CD14-positive monocyte (primary cell): Measurements from ENCODE around the gene RNF225. TPM values are rescaled to one million over a fixed set of nuclear protein-coding genes. Genes with fewer than 3 reads are reported as not detected.

Experiments
- DNase-seq, 3 donors: peaks; one replicate each; pipeline ENCODE4 v3.0.0-alpha.2; 2011 to 2022
- H2AFZ ChIP-seq: 2 replicates; pipeline ENCODE4 v1.6.0; 2012; ENCODE audit warnings: mild to moderate bottlenecking, low read depth, low read length, inconsistent platforms; ENCODE audit not compliant: insufficient read depth, poor library complexity, severe bottlenecking
- H3K27ac ChIP-seq, 2 donors: 1 replicate in 1 of 2; 2 replicates in 1 of 2; pipeline ENCODE4 v1.5.1; 2012 to 2013; ENCODE audit warnings: low read length in 2 of 2, control low read depth in 1 of 2, inconsistent platforms in 1 of 2, low read depth in 1 of 2, mild to moderate bottlenecking in 1 of 2
- H3K27me3 ChIP-seq, 2 donors: one replicate each; pipeline versions ENCODE4 v1.6.0 to v1.6.1; 2011 to 2013; ENCODE audit warnings: low read length in 2 of 2; ENCODE audit not compliant: control insufficient read depth in 2 of 2, insufficient read depth in 2 of 2
- H3K36me3 ChIP-seq, 2 donors: replicated peaks in 1 of 2; 1 replicate in 1 of 2; 2 replicates in 1 of 2; pipeline versions ENCODE4 v1.5.1 to v1.6.1; 2012 to 2013; ENCODE audit warnings: low read length in 2 of 2, control low read depth in 1 of 2, inconsistent platforms in 1 of 2, mild to moderate bottlenecking in 1 of 2; ENCODE audit not compliant: insufficient read depth in 2 of 2, control insufficient read depth in 1 of 2
- H3K4me1 ChIP-seq, 2 donors: 1 replicate in 1 of 2; 2 replicates in 1 of 2; pipeline versions ENCODE4 v1.5.1 to v1.6.1; 2012 to 2013; ENCODE audit warnings: low read length in 2 of 2, control low read depth in 1 of 2, inconsistent platforms in 1 of 2, mild to moderate bottlenecking in 1 of 2, moderate library complexity in 1 of 2; ENCODE audit not compliant: insufficient read depth in 2 of 2, control insufficient read depth in 1 of 2
- H3K4me2 ChIP-seq: replicated peaks from 2 replicates; pipeline ENCODE3; 2012; ENCODE audit warnings: low read length, moderate library complexity, mild to moderate bottlenecking; ENCODE audit not compliant: poor library complexity, severe bottlenecking; ENCODE audit errors: extremely low read depth
- H3K4me3 ChIP-seq, 3 experiments: fragments of 200-600 bp in 1 of 3; sonication (generic) in 1 of 3; replicated peaks in 1 of 3; 1 replicate in 2 of 3; 2 replicates in 1 of 3; pipeline ENCODE4 v1.5.1; 2011 to 2013; ENCODE audit warnings: low read length in 3 of 3, mild to moderate bottlenecking in 3 of 3, control low read depth in 2 of 3, low read depth in 2 of 3, inconsistent platforms in 1 of 3, moderate library complexity in 1 of 3
- H3K79me2 ChIP-seq: 2 replicates; pipeline ENCODE4 v1.6.0; 2012; ENCODE audit warnings: mild to moderate bottlenecking, control low read depth, inconsistent platforms, low read length, moderate library complexity; ENCODE audit not compliant: insufficient read depth
- H3K9ac ChIP-seq: 2 replicates; pipeline ENCODE4 v1.6.0; 2017; ENCODE audit warnings: low read length, mild to moderate bottlenecking; ENCODE audit not compliant: insufficient read depth, poor library complexity, severe bottlenecking
- H3K9me3 ChIP-seq, 2 donors: replicated peaks in 1 of 2; 1 replicate in 1 of 2; 2 replicates in 1 of 2; pipeline versions ENCODE4 v1.5.1 to v1.6.1; 2012 to 2013; ENCODE audit warnings: low read length in 2 of 2, control low read depth in 1 of 2; ENCODE audit not compliant: control insufficient read depth in 1 of 2, insufficient read depth in 1 of 2
- H4K20me1 ChIP-seq: 2 replicates; pipeline ENCODE4 v1.6.0; 2012; ENCODE audit warnings: mild to moderate bottlenecking, low read length, control low read depth, moderate library complexity; ENCODE audit not compliant: insufficient read depth
- H3K27ac Mint-ChIP-seq, 7 donors: one replicate each; pipeline ENCODE4 v1.8.0; 2020; ENCODE audit warnings: mild to moderate bottlenecking in 7 of 7, mixed read lengths in 7 of 7, moderate library complexity in 6 of 7, inconsistent platforms in 2 of 7
- H3K27me3 Mint-ChIP-seq, 3 donors: one replicate each; pipeline ENCODE4 v1.8.0; 2021 to 2022; ENCODE audit warnings: low read depth in 3 of 3, mild to moderate bottlenecking in 3 of 3, mixed read lengths in 3 of 3, moderate library complexity in 3 of 3, inconsistent platforms in 1 of 3
- H3K36me3 Mint-ChIP-seq, 2 donors: one replicate each; pipeline ENCODE4 v1.8.0; 2020; ENCODE audit warnings: mixed read lengths in 2 of 2, inconsistent platforms in 1 of 2, mild to moderate bottlenecking in 1 of 2
- H3K4me1 Mint-ChIP-seq: one replicate; pipeline ENCODE4 v1.8.0; 2020; ENCODE audit warnings: mild to moderate bottlenecking, mixed read lengths
- H3K4me3 Mint-ChIP-seq, 2 donors: one replicate each; pipeline ENCODE4 v1.8.0; 2020; ENCODE audit warnings: mild to moderate bottlenecking in 2 of 2, mixed read lengths in 2 of 2, moderate library complexity in 1 of 2
- H3K9me3 Mint-ChIP-seq, 7 donors: one replicate each; pipeline ENCODE4 v1.8.0; 2020 to 2022; ENCODE audit warnings: mixed read lengths in 7 of 7, mild to moderate bottlenecking in 6 of 7, moderate library complexity in 6 of 7, inconsistent platforms in 2 of 7
- CTCF ChIP-seq: fragments of 200-600 bp; IDR thresholded peaks from one replicate; pipeline ENCODE4 v1.8.0; 2022; ENCODE audit warnings: antibody characterized with exemption, mild to moderate bottlenecking
- WGBS: methylation state at CpG from one replicate; pipeline ENCODE4 v1.1.5; 2013; ENCODE audit warnings: missing lambda C conversion rate; ENCODE audit not compliant: insufficient coverage; 5-methylcytosine and 5-hydroxymethylcytosine counted together
- intact Hi-C, 2 donors: fragments of 100-400 bp; cut with micrococcal nuclease; formaldehyde crosslinking; loops; one replicate each; pipeline versions ENCODE4 v1.15.0 to v1.15.1; 2023
- polyA plus RNA-seq, 3 donors: library from polyadenylated mRNA; depleted of rRNA in 1 of 3; unstranded in 2 of 3; stranded (reverse) in 1 of 3; fragments of 300-500 nt in 2 of 3; fragments of >200 nt in 1 of 3; fragmentation: Illumina TruSeq in 2 of 3; gene quantifications; 1 replicate in 2 of 3; 2 replicates in 1 of 3; pipeline ENCODE4 v1.2.3, GENCODE V29; 2012 to 2021

RNF225 gene
- polyA plus RNA-seq, 3 donors: not detected

- Mint-ChIP-seq H3K36me3 (peaks cover 3 to 6% of the 10 kb centered on the region in 2 donors), H3K27me3 (peaks cover 0 to 2% (median 0%) of the 10 kb centered on the region in 3 donors), H3K4me1 (peaks cover 40% of the 10 kb centered on the region), H3K27ac (no peak overlapping the region), H3K9me3 (peaks cover 0 to 3% (median 0%) of the 10 kb centered on the region in 7 donors), H3K4me3 (no peak overlapping the region)
- H4K20me1 ChIP-seq: no peaks in the 10 kb centered on the region
- H3K4me3 ChIP-seq: no peak overlapping the region
- whole genome bisulfite sequencing: 75% methylated on average over 2 of the region's 6 CpGs
- H3K27me3 ChIP-seq: no peaks in the 10 kb centered on the region
- H3K9me3 ChIP-seq: no peaks in the 10 kb centered on the region
- peaks cover 44 to 52% of the 10 kb centered on the region in 2 donors for H3K4me1 ChIP-seq
- H3K4me2 ChIP-seq: no peak overlapping the region
- TF ChIP-seq CTCF: no peak
- peaks cover 0 to under 1% of the 10 kb centered on the region in 2 donors for H3K36me3 ChIP-seq
- H3K79me2 ChIP-seq: peaks cover 10% of the 10 kb centered on the region
- DNase-seq: no peak
- H3K9ac ChIP-seq: no peak overlapping the region
- no peak overlapping the region for H3K27ac ChIP-seq
- no peak overlapping the region for H2AFZ ChIP-seq
- intact Hi-C loops: no loop called here
Observed at GRCh38 chr19:58382997-58383603, 12.4 kb upstream of the RNF225 start.

- Histone ChIP-seq H3K79me2 (peaks cover 29% of the 10 kb centered on the region), H3K27ac (no peak overlapping the region), H3K4me2 (peak overlapping the region; percentile 96), H3K9ac (no peak overlapping the region), H3K36me3 (peaks cover 7 to 13% of the 10 kb centered on the region in 2 donors), H3K4me1 (peaks cover 34 to 42% of the 10 kb centered on the region in 2 donors), H3K27me3 (no peaks in the 10 kb centered on the region), H4K20me1 (no peaks in the 10 kb centered on the region), H3K4me3 (no peak overlapping the region), H3K9me3 (no peaks in the 10 kb centered on the region), H2AFZ (peak overlapping the region; percentile 100)
- WGBS: 95% methylated on average over 8 of the region's 9 CpGs
- peaks cover 36% of the 10 kb centered on the region for H3K4me1 Mint-ChIP-seq
- intact Hi-C loops: no loop called here
- peaks cover 0 to 3% (median 0%) of the 10 kb centered on the region in 7 donors for H3K9me3 Mint-ChIP-seq
- peak overlapping the region in 5 of 7 donors; percentile 9 to 96 (median 95) for H3K27ac Mint-ChIP-seq
- H3K27me3 Mint-ChIP-seq: peaks cover 0 to 2% (median 0%) of the 10 kb centered on the region in 3 donors
- peak overlapping the region in 1 of 2 donors; percentile 88 for H3K4me3 Mint-ChIP-seq
- no peak for DNase-seq
- peaks cover 17 to 28% of the 10 kb centered on the region in 2 donors for H3K36me3 Mint-ChIP-seq
- no peak for TF ChIP-seq CTCF
Observed at GRCh38 chr19:58385313-58385890, 10.1 kb upstream of the RNF225 start.
